Measurements from ENCODE around the gene NCAPG.
"Not testable (repeated sequence)": the region's sequence is repeated elsewhere in the genome, so short reads cannot be mapped to it uniquely, and the experiment has no call there.

- TF ChIP-seq ZNF76 (CRISPR knock-in tag; IDR thresholded peaks at IDR 0.05; ENCODE audit: borderline replicate concordance); HDGF (IDR thresholded peaks at IDR 0.05); NFE2 (IDR thresholded peaks at IDR 0.05; ENCODE audit: low read depth); KDM1A (IDR thresholded peaks at IDR 0.05): not testable (repeated sequence)
- TF ChIP-seq, protein P1, sequence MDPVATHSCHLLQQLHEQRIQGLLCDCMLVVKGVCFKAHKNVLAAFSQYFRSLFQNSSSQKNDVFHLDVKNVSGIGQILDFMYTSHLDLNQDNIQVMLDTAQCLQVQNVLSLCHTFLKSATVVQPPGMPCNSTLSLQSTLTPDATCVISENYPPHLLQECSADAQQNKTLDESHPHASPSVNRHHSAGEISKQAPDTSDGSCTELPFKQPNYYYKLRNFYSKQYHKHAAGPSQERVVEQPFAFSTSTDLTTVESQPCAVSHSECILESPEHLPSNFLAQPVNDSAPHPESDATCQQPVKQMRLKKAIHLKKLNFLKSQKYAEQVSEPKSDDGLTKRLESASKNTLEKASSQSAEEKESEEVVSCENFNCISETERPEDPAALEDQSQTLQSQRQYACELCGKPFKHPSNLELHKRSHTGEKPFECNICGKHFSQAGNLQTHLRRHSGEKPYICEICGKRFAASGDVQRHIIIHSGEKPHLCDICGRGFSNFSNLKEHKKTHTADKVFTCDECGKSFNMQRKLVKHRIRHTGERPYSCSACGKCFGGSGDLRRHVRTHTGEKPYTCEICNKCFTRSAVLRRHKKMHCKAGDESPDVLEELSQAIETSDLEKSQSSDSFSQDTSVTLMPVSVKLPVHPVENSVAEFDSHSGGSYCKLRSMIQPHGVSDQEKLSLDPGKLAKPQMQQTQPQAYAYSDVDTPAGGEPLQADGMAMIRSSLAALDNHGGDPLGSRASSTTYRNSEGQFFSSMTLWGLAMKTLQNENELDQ (CRISPR knock-in tag; IDR thresholded peaks at IDR 0.05; ENCODE audit: borderline replicate concordance) = not testable (repeated sequence)
- TF ChIP-seq, protein P2, sequence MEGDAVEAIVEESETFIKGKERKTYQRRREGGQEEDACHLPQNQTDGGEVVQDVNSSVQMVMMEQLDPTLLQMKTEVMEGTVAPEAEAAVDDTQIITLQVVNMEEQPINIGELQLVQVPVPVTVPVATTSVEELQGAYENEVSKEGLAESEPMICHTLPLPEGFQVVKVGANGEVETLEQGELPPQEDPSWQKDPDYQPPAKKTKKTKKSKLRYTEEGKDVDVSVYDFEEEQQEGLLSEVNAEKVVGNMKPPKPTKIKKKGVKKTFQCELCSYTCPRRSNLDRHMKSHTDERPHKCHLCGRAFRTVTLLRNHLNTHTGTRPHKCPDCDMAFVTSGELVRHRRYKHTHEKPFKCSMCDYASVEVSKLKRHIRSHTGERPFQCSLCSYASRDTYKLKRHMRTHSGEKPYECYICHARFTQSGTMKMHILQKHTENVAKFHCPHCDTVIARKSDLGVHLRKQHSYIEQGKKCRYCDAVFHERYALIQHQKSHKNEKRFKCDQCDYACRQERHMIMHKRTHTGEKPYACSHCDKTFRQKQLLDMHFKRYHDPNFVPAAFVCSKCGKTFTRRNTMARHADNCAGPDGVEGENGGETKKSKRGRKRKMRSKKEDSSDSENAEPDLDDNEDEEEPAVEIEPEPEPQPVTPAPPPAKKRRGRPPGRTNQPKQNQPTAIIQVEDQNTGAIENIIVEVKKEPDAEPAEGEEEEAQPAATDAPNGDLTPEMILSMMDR (IDR thresholded peaks at IDR 0.05 in 2 of 3, conservative IDR thresholded peaks at IDR 0.05 in 1 of 3; ENCODE audit: insufficient read depth in 2 of 3, low read depth in 1 of 3, low read length in 3 of 3) = not testable (repeated sequence)
Observed at GRCh38 chr4:17850295-17850694, 39.5 kb downstream of the NCAPG start.

Measured in K562 (cell line).